ENCODE measurements around the gene DNAJC28. TPM values are rescaled to one million over a fixed set of nuclear protein-coding genes. Genes with fewer than 3 reads are reported as not detected.
A peak's percentile ranks its signal among the peaks of the same experiment; 100 is the strongest.
"Not testable (repeated sequence)": the region's sequence is repeated elsewhere in the genome, so short reads cannot be mapped to it uniquely, and the experiment has no call there.

DNAJC28 gene
- total RNA-seq, 2 experiments from 2014 or later, result 0.37 to 0.43 TPM

DNA sequence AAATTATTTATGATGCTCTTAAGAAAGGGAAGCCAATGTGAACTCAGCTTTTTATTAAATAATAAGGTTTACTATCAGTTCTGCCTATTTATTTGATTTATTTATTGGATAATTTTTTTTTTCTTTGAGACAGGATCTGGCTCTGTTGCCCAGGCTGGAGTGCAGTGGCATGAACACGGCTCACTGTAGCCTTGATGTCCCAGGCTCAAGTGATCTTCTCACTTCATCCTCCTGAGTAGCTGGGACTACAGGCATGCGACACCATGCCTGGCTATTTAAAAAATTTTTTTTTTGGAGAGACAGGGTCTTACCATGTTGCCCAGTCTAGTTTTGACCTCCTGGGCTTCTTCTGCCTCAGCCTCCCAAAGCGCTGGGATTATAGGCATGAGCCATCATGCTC lies 21.0 kb upstream of the DNAJC28 start:
- Mint-ChIP-seq H3K36me3 (ENCODE audit: low read depth) (peaks cover 66% of the 10 kb centered on the region), H3K4me3 (no peak overlapping the region), H3K9me3 (ENCODE audit: low read depth) (no peaks in the 10 kb centered on the region), H3K27ac (no peak overlapping the region), H3K27me3 (no peaks in the 10 kb centered on the region), H3K4me1 (peaks cover 13% of the 10 kb centered on the region)
- CTCF ChIA-PET, result interaction anchor here (0.7 to 0.9 kb wide), 2 partner anchors 10 to 29 kb away, joined by 3 to 4 read pairs; no protein-coding TSS in a partner anchor
- POLR2A ChIA-PET, result interaction anchor here (0.7 kb wide), 1 partner anchor 216 kb away, joined by 3 read pairs; no protein-coding TSS in a partner anchor
- intact Hi-C loops (cut with DNase I, micrococcal nuclease), result no loop called here
- no peak for ATAC-seq
- DNase-seq, result no peak

DNA sequence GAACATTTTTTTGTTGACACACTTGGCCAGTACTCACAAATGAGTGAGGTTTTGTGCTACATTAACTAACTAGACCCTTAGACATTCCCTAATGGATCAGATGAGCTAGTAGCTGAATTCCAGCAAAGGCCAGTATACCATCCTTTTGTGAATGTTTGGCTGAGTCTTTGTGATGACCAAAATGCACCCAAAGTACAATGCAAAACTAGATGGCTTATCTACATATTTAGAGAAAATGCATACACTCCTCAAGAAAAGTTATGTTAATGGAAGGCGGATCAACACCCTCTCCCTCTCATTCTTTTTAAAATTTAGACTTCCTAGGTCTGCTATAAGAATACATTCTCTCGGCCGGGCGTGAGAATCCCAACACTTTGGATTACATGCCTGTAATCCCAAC lies 20.1 kb upstream of the DNAJC28 start:
- intact Hi-C loops (cut with DNase I, micrococcal nuclease), result no loop called here
- Mint-ChIP-seq H3K9me3 (ENCODE audit: low read depth) (peaks cover 3% of the 10 kb centered on the region), H3K4me3 (no peak overlapping the region), H3K4me1 (peaks cover 13% of the 10 kb centered on the region), H3K27ac (no peak overlapping the region), H3K27me3 (no peaks in the 10 kb centered on the region), H3K36me3 (ENCODE audit: low read depth) (peaks cover 66% of the 10 kb centered on the region)
- ATAC-seq, result no peak
- DNase-seq, result no peak
- CTCF ChIA-PET, result interaction anchor here (0.7 kb wide), 1 partner anchor 29 kb away, joined by 4 read pairs; no protein-coding TSS in a partner anchor
- POLR2A ChIA-PET, result no interaction called here

- H3K9me3 Mint-ChIP-seq (ENCODE audit: low read depth), result peaks cover 3% of the 10 kb centered on the region
- H3K4me1 Mint-ChIP-seq, result peaks cover 13% of the 10 kb centered on the region
- DNase-seq (no peak), ATAC-seq (no peak)
- no peak overlapping the region for H3K4me3 Mint-ChIP-seq
- H3K27ac Mint-ChIP-seq, result no peak overlapping the region
- intact Hi-C loops (cut with DNase I, micrococcal nuclease), result no loop called here
- POLR2A ChIA-PET, result no interaction called here
- CTCF ChIA-PET, result interaction anchor here (0.6 kb wide), 1 partner anchor 59 kb away, joined by 3 read pairs; no protein-coding TSS in a partner anchor
- H3K36me3 Mint-ChIP-seq (ENCODE audit: low read depth), result peaks cover 67% of the 10 kb centered on the region
- no peaks in the 10 kb centered on the region for H3K27me3 Mint-ChIP-seq
Observed at GRCh38 chr21:33510826-33511225, 19.3 kb upstream of the DNAJC28 start.

GRCh38 chr21:33507003-33507402 lies 15.5 kb upstream of the DNAJC28 start:
- CTCF ChIA-PET, result interaction anchor here (1.1 kb wide), 1 partner anchor 11 kb away, joined by 3 read pairs; no protein-coding TSS in a partner anchor
- POLR2A ChIA-PET; H3K9me3 Mint-ChIP-seq (ENCODE audit: low read depth); H3K27ac Mint-ChIP-seq; H3K4me3 Mint-ChIP-seq; DNase-seq; ATAC-seq; H3K4me1 Mint-ChIP-seq; intact Hi-C loops (cut with DNase I, micrococcal nuclease); H3K27me3 Mint-ChIP-seq: not testable (repeated sequence)
- peaks cover 73% of the 10 kb centered on the region for H3K36me3 Mint-ChIP-seq (ENCODE audit: low read depth)

- Mint-ChIP-seq H3K27me3 (no peaks in the 10 kb centered on the region), H3K4me3 (no peak overlapping the region), H3K4me1 (no peaks in the 10 kb centered on the region), H3K9me3 (ENCODE audit: low read depth) (peaks cover 3% of the 10 kb centered on the region), H3K27ac (no peak overlapping the region), H3K36me3 (ENCODE audit: low read depth) (peaks cover 62% of the 10 kb centered on the region)
- ChIA-PET POLR2A (interaction anchor here (0.6 kb wide), 1 partner anchor 14 kb away, joined by 4 read pairs; no protein-coding TSS in a partner anchor), CTCF (interaction anchor here (0.6 to 0.8 kb wide), 2 partner anchors 15 to 1929 kb away, joined by 3 read pairs; no protein-coding TSS in a partner anchor)
- intact Hi-C loops (cut with DNase I, micrococcal nuclease), result no loop called here
- ATAC-seq (no peak), DNase-seq (no peak)
Observed at GRCh38 chr21:33505833-33506232, 14.3 kb upstream of the DNAJC28 start.

DNA sequence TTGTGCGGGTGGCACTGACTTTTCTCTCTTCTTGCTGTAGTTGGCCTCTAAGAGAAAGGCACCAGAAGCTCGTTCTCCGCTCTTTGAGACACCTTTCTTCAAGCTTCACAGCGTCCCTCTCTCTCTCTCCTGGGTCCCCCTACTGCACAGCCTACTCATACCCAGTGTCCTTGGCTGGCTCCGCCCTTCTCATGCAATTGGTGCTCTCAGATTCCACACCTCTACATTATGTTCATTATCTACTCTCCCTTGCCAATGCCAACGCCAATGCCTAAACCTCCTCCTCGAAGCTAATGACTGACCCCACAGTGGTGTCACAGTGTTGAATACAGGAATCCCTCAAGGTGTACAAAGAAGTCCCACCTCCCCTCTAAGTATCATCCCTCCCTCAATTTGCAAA lies 4.8 kb upstream of the DNAJC28 start:
- ChIA-PET POLR2A (no interaction called here), CTCF (interaction anchor here (0.9 kb wide), 1 partner anchor 110 kb away, joined by 3 read pairs; no protein-coding TSS in a partner anchor)
- intact Hi-C loops (cut with DNase I, micrococcal nuclease), result no loop called here
- ATAC-seq, result no peak
- no peaks in the 10 kb centered on the region for H3K27me3 Mint-ChIP-seq
- H3K4me3 Mint-ChIP-seq, result no peak overlapping the region
- no peak for DNase-seq
- no peak overlapping the region for H3K27ac Mint-ChIP-seq
- H3K36me3 Mint-ChIP-seq (ENCODE audit: low read depth), result no peaks in the 10 kb centered on the region
- peaks cover 5% of the 10 kb centered on the region for H3K4me1 Mint-ChIP-seq
- H3K9me3 Mint-ChIP-seq (ENCODE audit: low read depth), result no peaks in the 10 kb centered on the region

- CTCF ChIA-PET, result no interaction called here
- intact Hi-C loops (cut with DNase I, micrococcal nuclease), result no loop called here
Observed at GRCh38 chr21:33495743-33496142, 4.2 kb upstream of the DNAJC28 start.

DNA sequence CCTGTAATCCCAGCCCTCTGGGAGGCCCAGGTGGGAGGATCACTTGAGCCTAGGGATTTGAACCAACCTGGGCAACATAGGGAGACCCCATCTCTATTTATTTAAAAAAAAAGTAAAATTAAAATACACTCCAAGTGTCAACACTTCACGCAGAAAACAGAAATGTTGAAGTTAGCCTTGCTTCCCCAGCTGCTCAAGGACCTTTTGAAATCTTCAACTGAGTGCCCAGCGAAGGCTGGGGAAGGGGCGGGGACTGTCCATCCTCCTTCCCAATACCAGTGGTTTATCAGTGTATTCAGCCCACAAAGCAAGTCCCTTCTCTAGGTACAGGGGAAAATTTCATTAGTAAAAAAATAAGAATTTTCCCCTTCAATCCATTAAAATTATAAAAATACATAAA lies 2.2 kb upstream of the DNAJC28 start:
- Mint-ChIP-seq H3K4me1 (peaks cover 9% of the 10 kb centered on the region), H3K4me3 (no peak overlapping the region), H3K9me3 (ENCODE audit: low read depth) (no peaks in the 10 kb centered on the region), H3K27me3 (no peaks in the 10 kb centered on the region), H3K36me3 (ENCODE audit: low read depth) (no peaks in the 10 kb centered on the region), H3K27ac (no peak overlapping the region)
- CTCF ChIA-PET, result no interaction called here
- DNase-seq (no peak), ATAC-seq (no peak)
- POLR2A ChIA-PET, result no interaction called here
- intact Hi-C loops (cut with DNase I, micrococcal nuclease), result loop anchor here in 1 of 2 experiments (5.0 kb wide), 1 partner anchor 766 kb away; the partner anchor contains the start of gene SYNJ1

More at GRCh38 chr21:33495743-33496142, 4.2 kb upstream of the DNAJC28 start:
- no peaks in the 10 kb centered on the region for H3K9me3 Mint-ChIP-seq (ENCODE audit: low read depth)
- no peak for DNase-seq
- no peaks in the 10 kb centered on the region for H3K27me3 Mint-ChIP-seq
- no peak overlapping the region for H3K4me3 Mint-ChIP-seq
- H3K36me3 Mint-ChIP-seq (ENCODE audit: low read depth), result no peaks in the 10 kb centered on the region
- peaks cover 8% of the 10 kb centered on the region for H3K4me1 Mint-ChIP-seq
- H3K27ac Mint-ChIP-seq, result no peak overlapping the region
- no peak for ATAC-seq
- POLR2A ChIA-PET, result no interaction called here

DNA sequence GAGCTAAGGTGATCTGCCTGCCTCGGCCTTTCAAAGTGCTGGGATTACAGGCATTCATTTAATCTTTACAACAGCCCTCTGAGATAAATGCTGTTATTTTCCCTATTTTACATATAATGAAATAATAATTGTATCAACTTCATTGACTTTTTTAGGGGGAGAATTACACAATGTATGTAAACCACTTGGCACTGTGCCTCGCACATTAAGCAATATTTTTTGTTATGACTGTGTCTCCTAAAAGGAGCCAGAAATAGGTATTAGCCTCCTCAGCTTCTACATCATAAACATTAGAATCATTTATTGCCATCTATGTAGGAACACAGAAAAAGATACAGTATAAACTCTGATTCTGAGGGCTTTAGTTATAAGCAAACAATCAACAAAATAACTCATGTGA lies 1.1 kb upstream of the DNAJC28 start:
- Mint-ChIP-seq H3K27me3 (no peaks in the 10 kb centered on the region), H3K4me3 (peak overlapping the region; percentile 87), H3K27ac (no peak overlapping the region), H3K9me3 (ENCODE audit: low read depth) (no peaks in the 10 kb centered on the region), H3K4me1 (peaks cover 9% of the 10 kb centered on the region), H3K36me3 (ENCODE audit: low read depth) (no peaks in the 10 kb centered on the region)
- no peak for ATAC-seq
- ChIA-PET CTCF (no interaction called here), POLR2A (no interaction called here)
- intact Hi-C loops (cut with DNase I, micrococcal nuclease), result loop anchor here in 1 of 2 experiments (5.0 kb wide), 1 partner anchor 765 kb away; the partner anchor contains the start of gene SYNJ1
- no peak for DNase-seq

DNA sequence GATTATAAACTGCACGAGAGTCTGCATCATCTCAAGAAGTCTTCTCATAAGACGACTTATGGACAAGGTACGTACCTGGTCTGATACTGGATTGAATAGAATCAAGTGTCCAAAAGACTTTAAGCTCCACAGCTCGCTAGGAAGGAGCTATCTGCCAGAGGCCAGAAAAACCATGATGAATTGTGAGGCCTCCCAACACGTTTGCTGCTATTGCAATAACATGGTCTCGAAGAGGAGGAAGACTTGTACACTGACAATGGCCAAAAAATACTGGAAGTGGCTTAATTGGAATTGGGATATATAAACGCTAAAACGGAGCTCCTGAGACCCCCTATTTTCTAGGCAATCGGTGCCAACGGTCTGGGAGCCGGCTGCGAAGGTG lies 534 bp downstream of the DNAJC28 start:
- ATAC-seq, result no peak
- Mint-ChIP-seq H3K27me3 (no peaks in the 10 kb centered on the region), H3K9me3 (ENCODE audit: low read depth) (no peaks in the 10 kb centered on the region), H3K36me3 (ENCODE audit: low read depth) (no peaks in the 10 kb centered on the region), H3K4me3 (peak overlapping the region; percentile 87), H3K27ac (peak overlapping the region; percentile 72), H3K4me1 (peaks cover 9% of the 10 kb centered on the region)
- ChIA-PET POLR2A (interaction anchor here (1.2 to 2.3 kb wide), 4 partner anchors 9 to 166 kb away, joined by 3 to 43 read pairs (median 3); partner anchors contain the start of genes IFNAR1, SON and TMEM50B), CTCF (interaction anchor here (0.8 to 1.8 kb wide), 5 partner anchors 10 to 115 kb away, joined by 3 to 17 read pairs (median 3); partner anchors contain the start of gene TMEM50B)
- no peak for DNase-seq
- intact Hi-C loops (cut with DNase I, micrococcal nuclease), result loop anchor here (1.0 to 5.0 kb wide), 7 partner anchors 11 to 879 kb away; partner anchors contain the start of genes CRYZL1 (in 2 of the 2), GART (in 2 of the 2), CFAP298 (in 1 of the 2) and DONSON (in 1 of the 2)

DNA sequence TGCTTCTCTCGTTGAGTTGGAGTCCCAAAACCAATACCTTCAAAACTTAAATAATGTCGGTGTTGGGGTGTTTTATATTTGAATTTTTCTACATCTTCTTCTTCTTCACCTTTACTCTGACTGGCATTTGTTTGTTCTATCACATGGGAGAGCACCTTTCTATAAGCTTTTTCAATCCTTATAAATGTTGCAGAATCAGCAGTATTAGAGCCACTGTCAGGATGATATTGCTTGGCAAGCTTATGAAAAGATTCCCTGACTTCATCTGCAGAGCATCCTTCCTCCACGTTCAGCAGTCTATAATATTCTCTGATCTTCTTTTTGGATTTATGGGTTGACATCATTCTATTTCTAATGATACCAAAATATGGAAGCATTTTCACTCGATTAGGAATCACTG lies 2.6 kb downstream of the DNAJC28 start:
- Mint-ChIP-seq H3K36me3 (ENCODE audit: low read depth) (no peaks in the 10 kb centered on the region), H3K9me3 (ENCODE audit: low read depth) (no peaks in the 10 kb centered on the region), H3K27ac (no peak overlapping the region), H3K4me1 (peaks cover 9% of the 10 kb centered on the region), H3K4me3 (no peak overlapping the region), H3K27me3 (no peaks in the 10 kb centered on the region)
- ChIA-PET CTCF (interaction anchor here (1.4 kb wide), 1 partner anchor 8 kb away, joined by 4 read pairs; no protein-coding TSS in a partner anchor), POLR2A (no interaction called here)
- DNase-seq, result no peak
- ATAC-seq, result no peak
- intact Hi-C loops (cut with DNase I, micrococcal nuclease), result no loop called here

DNA sequence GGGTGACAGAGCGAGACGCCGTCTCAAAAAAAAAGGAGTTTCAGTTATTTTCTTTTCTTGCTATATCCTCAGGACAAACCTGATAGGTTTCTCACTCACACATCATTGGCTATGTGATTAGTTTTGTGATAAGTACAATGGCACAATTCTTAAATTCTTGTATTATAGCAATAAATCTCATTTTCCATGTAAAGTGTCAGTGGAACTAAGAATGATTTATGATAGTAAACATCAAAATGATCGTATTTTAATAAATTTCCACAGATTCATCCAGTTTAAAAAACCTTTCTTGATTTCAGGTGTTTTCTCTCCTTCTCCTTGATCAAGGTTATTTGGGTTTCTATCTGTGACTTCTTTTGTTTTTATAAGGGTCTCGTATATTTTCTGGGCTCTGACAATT lies 3.5 kb downstream of the DNAJC28 start:
- ChIA-PET CTCF (no interaction called here), POLR2A (no interaction called here)
- no peak for ATAC-seq
- H3K4me1 Mint-ChIP-seq, result peaks cover 9% of the 10 kb centered on the region
- no peaks in the 10 kb centered on the region for H3K36me3 Mint-ChIP-seq (ENCODE audit: low read depth)
- no peaks in the 10 kb centered on the region for H3K27me3 Mint-ChIP-seq
- no peak overlapping the region for H3K27ac Mint-ChIP-seq
- H3K9me3 Mint-ChIP-seq (ENCODE audit: low read depth), result no peaks in the 10 kb centered on the region
- DNase-seq, result no peak
- intact Hi-C loops (cut with DNase I, micrococcal nuclease), result no loop called here
- H3K4me3 Mint-ChIP-seq, result no peak overlapping the region

Measured in activated CD4-positive, alpha-beta T cell treated with anti-CD3 and anti-CD28 coated beads for 36 hours (primary cell).